ENCODE data around the gene ANKRD34A. TPM values are rescaled to one million over a fixed set of nuclear protein-coding genes. Genes with fewer than 3 reads are reported as not detected.

ANKRD34A gene
- total RNA-seq, 2 experiments from 2014 or later = 5.8 to 6.1 TPM

Other genes starting within 250 kb of the ANKRD34A start
- gene CD160, start 245.1 kb downstream of the ANKRD34A start, total RNA-seq = under 1 TPM in 1 of 2 experiments, not detected in 1; 0.12 TPM
- 10 to 100 TPM; 11.8 to 13.9 TPM for gene RNF115, start 140.5 kb downstream of the ANKRD34A start, total RNA-seq
- 10 to 100 TPM; 34.2 to 42.6 TPM for gene POLR3C, start 140.4 kb downstream of the ANKRD34A start, total RNA-seq
- 1 to 10 TPM; 3.7 to 4.0 TPM for gene NUDT17, start 118.9 kb downstream of the ANKRD34A start, total RNA-seq
- 10 to 100 TPM; 20.0 to 22.0 TPM for gene PIAS3, start 105.5 kb downstream of the ANKRD34A start, total RNA-seq
- under 1 TPM; 0.30 to 0.55 TPM for gene ANKRD35, start 78.7 kb downstream of the ANKRD34A start, total RNA-seq
- gene ITGA10, start 54.5 kb downstream of the ANKRD34A start, total RNA-seq = 1 to 10 TPM in 1 of 2 experiments, under 1 TPM in 1; 0.86 to 1.0 TPM
- gene PEX11B, start 45.9 kb downstream of the ANKRD34A start, total RNA-seq = 10 to 100 TPM; 22.6 to 26.4 TPM
- 100 to 1,000 TPM; 293 to 330 TPM for gene RBM8A, start 37.1 kb downstream of the ANKRD34A start, total RNA-seq
- 10 to 100 TPM; 44.9 to 49.4 TPM for gene LIX1L, start 6.6 kb downstream of the ANKRD34A start, total RNA-seq
- 10 to 100 TPM; 19.3 to 22.4 TPM for gene POLR3GL, start 115 bp upstream of the ANKRD34A start, total RNA-seq
- gene TXNIP, start 32.0 kb upstream of the ANKRD34A start, total RNA-seq = 100 to 1,000 TPM; 112 TPM
- gene HJV, start 57.2 kb upstream of the ANKRD34A start, total RNA-seq = not detected
- 1 to 10 TPM; 1.4 to 1.7 TPM for gene NBPF10, start 180.2 kb upstream of the ANKRD34A start, total RNA-seq

Measured in activated CD4-positive, alpha-beta T cell treated with anti-CD3 and anti-CD28 coated beads for 36 hours (primary cell).